CD14-positive monocyte (primary cell): ENCODE measurements around the gene UTS2B. TPM values are rescaled to one million over a fixed set of nuclear protein-coding genes. Genes with fewer than 3 reads are reported as not detected.
A peak's percentile ranks its signal among the peaks of the same experiment; 100 is the strongest.

Experiments used
- DNase-seq, 3 donors: peaks; one replicate each; pipeline ENCODE4 v3.0.0-alpha.2; 2011 to 2022
- H2AFZ ChIP-seq: 2 replicates; pipeline ENCODE4 v1.6.0; 2012; ENCODE audit warnings: mild to moderate bottlenecking, low read depth, low read length, inconsistent platforms; ENCODE audit not compliant: insufficient read depth, poor library complexity, severe bottlenecking
- H3K27ac ChIP-seq, 2 donors: 1 replicate in 1 of 2; 2 replicates in 1 of 2; pipeline ENCODE4 v1.5.1; 2012 to 2013; ENCODE audit warnings: low read length in 2 of 2, control low read depth in 1 of 2, inconsistent platforms in 1 of 2, low read depth in 1 of 2, mild to moderate bottlenecking in 1 of 2
- H3K27me3 ChIP-seq, 2 donors: one replicate each; pipeline versions ENCODE4 v1.6.0 to v1.6.1; 2011 to 2013; ENCODE audit warnings: low read length in 2 of 2; ENCODE audit not compliant: control insufficient read depth in 2 of 2, insufficient read depth in 2 of 2
- H3K36me3 ChIP-seq, 2 donors: replicated peaks in 1 of 2; 1 replicate in 1 of 2; 2 replicates in 1 of 2; pipeline versions ENCODE4 v1.5.1 to v1.6.1; 2012 to 2013; ENCODE audit warnings: low read length in 2 of 2, control low read depth in 1 of 2, inconsistent platforms in 1 of 2, mild to moderate bottlenecking in 1 of 2; ENCODE audit not compliant: insufficient read depth in 2 of 2, control insufficient read depth in 1 of 2
- H3K4me1 ChIP-seq, 2 donors: 1 replicate in 1 of 2; 2 replicates in 1 of 2; pipeline versions ENCODE4 v1.5.1 to v1.6.1; 2012 to 2013; ENCODE audit warnings: low read length in 2 of 2, control low read depth in 1 of 2, inconsistent platforms in 1 of 2, mild to moderate bottlenecking in 1 of 2, moderate library complexity in 1 of 2; ENCODE audit not compliant: insufficient read depth in 2 of 2, control insufficient read depth in 1 of 2
- H3K4me2 ChIP-seq: replicated peaks from 2 replicates; pipeline ENCODE3; 2012; ENCODE audit warnings: low read length, moderate library complexity, mild to moderate bottlenecking; ENCODE audit not compliant: poor library complexity, severe bottlenecking; ENCODE audit errors: extremely low read depth
- H3K4me3 ChIP-seq, 3 experiments: fragments of 200-600 bp in 1 of 3; sonication (generic) in 1 of 3; replicated peaks in 1 of 3; 1 replicate in 2 of 3; 2 replicates in 1 of 3; pipeline ENCODE4 v1.5.1; 2011 to 2013; ENCODE audit warnings: low read length in 3 of 3, mild to moderate bottlenecking in 3 of 3, control low read depth in 2 of 3, low read depth in 2 of 3, inconsistent platforms in 1 of 3, moderate library complexity in 1 of 3
- H3K79me2 ChIP-seq: 2 replicates; pipeline ENCODE4 v1.6.0; 2012; ENCODE audit warnings: mild to moderate bottlenecking, control low read depth, inconsistent platforms, low read length, moderate library complexity; ENCODE audit not compliant: insufficient read depth
- H3K9ac ChIP-seq: 2 replicates; pipeline ENCODE4 v1.6.0; 2017; ENCODE audit warnings: low read length, mild to moderate bottlenecking; ENCODE audit not compliant: insufficient read depth, poor library complexity, severe bottlenecking
- H3K9me3 ChIP-seq, 2 donors: replicated peaks in 1 of 2; 1 replicate in 1 of 2; 2 replicates in 1 of 2; pipeline versions ENCODE4 v1.5.1 to v1.6.1; 2012 to 2013; ENCODE audit warnings: low read length in 2 of 2, control low read depth in 1 of 2; ENCODE audit not compliant: control insufficient read depth in 1 of 2, insufficient read depth in 1 of 2
- H4K20me1 ChIP-seq: 2 replicates; pipeline ENCODE4 v1.6.0; 2012; ENCODE audit warnings: mild to moderate bottlenecking, low read length, control low read depth, moderate library complexity; ENCODE audit not compliant: insufficient read depth
- H3K27ac Mint-ChIP-seq, 7 donors: one replicate each; pipeline ENCODE4 v1.8.0; 2020; ENCODE audit warnings: mild to moderate bottlenecking in 7 of 7, mixed read lengths in 7 of 7, moderate library complexity in 6 of 7, inconsistent platforms in 2 of 7
- H3K27me3 Mint-ChIP-seq, 3 donors: one replicate each; pipeline ENCODE4 v1.8.0; 2021 to 2022; ENCODE audit warnings: low read depth in 3 of 3, mild to moderate bottlenecking in 3 of 3, mixed read lengths in 3 of 3, moderate library complexity in 3 of 3, inconsistent platforms in 1 of 3
- H3K36me3 Mint-ChIP-seq, 2 donors: one replicate each; pipeline ENCODE4 v1.8.0; 2020; ENCODE audit warnings: mixed read lengths in 2 of 2, inconsistent platforms in 1 of 2, mild to moderate bottlenecking in 1 of 2
- H3K4me1 Mint-ChIP-seq: one replicate; pipeline ENCODE4 v1.8.0; 2020; ENCODE audit warnings: mild to moderate bottlenecking, mixed read lengths
- H3K4me3 Mint-ChIP-seq, 2 donors: one replicate each; pipeline ENCODE4 v1.8.0; 2020; ENCODE audit warnings: mild to moderate bottlenecking in 2 of 2, mixed read lengths in 2 of 2, moderate library complexity in 1 of 2
- H3K9me3 Mint-ChIP-seq, 7 donors: one replicate each; pipeline ENCODE4 v1.8.0; 2020 to 2022; ENCODE audit warnings: mixed read lengths in 7 of 7, mild to moderate bottlenecking in 6 of 7, moderate library complexity in 6 of 7, inconsistent platforms in 2 of 7
- CTCF ChIP-seq: fragments of 200-600 bp; IDR thresholded peaks from one replicate; pipeline ENCODE4 v1.8.0; 2022; ENCODE audit warnings: antibody characterized with exemption, mild to moderate bottlenecking
- WGBS: methylation state at CpG from one replicate; pipeline ENCODE4 v1.1.5; 2013; ENCODE audit warnings: missing lambda C conversion rate; ENCODE audit not compliant: insufficient coverage; 5-methylcytosine and 5-hydroxymethylcytosine counted together
- intact Hi-C, 2 donors: fragments of 100-400 bp; cut with micrococcal nuclease; formaldehyde crosslinking; loops; one replicate each; pipeline versions ENCODE4 v1.15.0 to v1.15.1; 2023
- polyA plus RNA-seq, 3 donors: library from polyadenylated mRNA; depleted of rRNA in 1 of 3; unstranded in 2 of 3; stranded (reverse) in 1 of 3; fragments of 300-500 nt in 2 of 3; fragments of >200 nt in 1 of 3; fragmentation: Illumina TruSeq in 2 of 3; gene quantifications; 1 replicate in 2 of 3; 2 replicates in 1 of 3; pipeline ENCODE4 v1.2.3, GENCODE V29; 2012 to 2021

UTS2B gene
- polyA plus RNA-seq, 3 donors, result not detected

- Mint-ChIP-seq H3K27me3 (no peaks in the 10 kb centered on the region), H3K9me3 (peaks cover 0 to 4% (median 0%) of the 10 kb centered on the region in 7 donors), H3K4me3 (no peak overlapping the region), H3K27ac (no peak overlapping the region), H3K36me3 (no peaks in the 10 kb centered on the region), H3K4me1 (peaks cover 28% of the 10 kb centered on the region)
- no peak overlapping the region for H3K4me2 ChIP-seq
- WGBS, result 93% methylated on average over 6 of the region's 11 CpGs
- H3K9me3 ChIP-seq, result no peaks in the 10 kb centered on the region
- no peak for DNase-seq
- H2AFZ ChIP-seq, result no peak overlapping the region
- H3K79me2 ChIP-seq, result no peaks in the 10 kb centered on the region
- no peak overlapping the region for H3K4me3 ChIP-seq
- intact Hi-C loops, result no loop called here
- no peaks in the 10 kb centered on the region for H3K36me3 ChIP-seq
- no peaks in the 10 kb centered on the region for H4K20me1 ChIP-seq
- no peak overlapping the region for H3K27ac ChIP-seq
- H3K27me3 ChIP-seq, result no peaks in the 10 kb centered on the region
- H3K9ac ChIP-seq, result no peak overlapping the region
- peaks cover 17 to 19% of the 10 kb centered on the region in 2 donors for H3K4me1 ChIP-seq
- no peak for TF ChIP-seq CTCF
These were observed 69.7 kb downstream of the UTS2B start for GRCh38 chr3:191260431-191261303.

GRCh38 chr3:191259486-191259885 lies 70.8 kb downstream of the UTS2B start:
- H3K27ac Mint-ChIP-seq, result peak overlapping the region in 6 of 7 donors; percentile 76 to 88 (median 82)
- H3K9me3 Mint-ChIP-seq, result peaks cover 0 to 4% (median 0%) of the 10 kb centered on the region in 7 donors
- no peaks in the 10 kb centered on the region for H3K9me3 ChIP-seq
- H3K4me2 ChIP-seq, result peak overlapping the region; percentile 66
- H4K20me1 ChIP-seq, result no peaks in the 10 kb centered on the region
- TF ChIP-seq CTCF, result no peak
- H3K27me3 Mint-ChIP-seq, result no peaks in the 10 kb centered on the region
- H3K4me1 Mint-ChIP-seq, result peaks cover 28% of the 10 kb centered on the region
- H3K27me3 ChIP-seq, result no peaks in the 10 kb centered on the region
- H3K36me3 ChIP-seq, result no peaks in the 10 kb centered on the region
- peak overlapping the region in 1 of 3 experiments; percentile 61 for H3K4me3 ChIP-seq
- no peaks in the 10 kb centered on the region for H3K79me2 ChIP-seq
- 20% methylated on average over 1 of the region's 1 CpG for WGBS
- H3K9ac ChIP-seq, result no peak overlapping the region
- peak overlapping the region; percentile 58 for H2AFZ ChIP-seq
- DNase-seq, result no peak
- intact Hi-C loops, result no loop called here
- peak overlapping the region; percentile 67 to 78 for H3K4me3 Mint-ChIP-seq
- H3K4me1 ChIP-seq, result peaks cover 17 to 19% of the 10 kb centered on the region in 2 donors
- peak overlapping the region in 1 of 2 donors; percentile 77 for H3K27ac ChIP-seq
- H3K36me3 Mint-ChIP-seq, result no peaks in the 10 kb centered on the region
